WTC11 (cell line): ENCODE results near the gene FAM53A. TPM values are rescaled to one million over a fixed set of nuclear protein-coding genes. Genes with fewer than 3 reads are reported as not detected.

Experiments
- ATAC-seq: fragments of 200-7000 bp; cut with Tn5 transposase; 2 replicates; pipeline ENCODE4 v1.10.0; 2021; ENCODE audit warnings: mild to moderate bottlenecking, moderate library complexity
- CTCF ChIA-PET: fragments of 300-600 bp; sonication (Branson Sonifier 250); formaldehyde crosslinking; loops from one replicate; lab custom pipeline; 2021; ENCODE audit warnings: antibody characterized with exemption; lab: Charles Lee
- POLR2A ChIA-PET: fragments of 350-600 bp; sonication (Branson Sonifier 250); formaldehyde crosslinking; loops from one replicate; lab custom pipeline; 2021; ENCODE audit warnings: antibody characterized with exemption; lab: Charles Lee
- DNase-seq: peaks from one replicate; pipeline ENCODE4 v3.0.0; 2021; ENCODE audit warnings: low spot score
- H3K27ac Mint-ChIP-seq: 2 replicates; pipeline ENCODE4 v1.8.0; 2021; ENCODE audit warnings: mixed read lengths
- H3K27me3 Mint-ChIP-seq: 2 replicates; pipeline ENCODE4 v1.8.0; 2021; ENCODE audit warnings: low read depth, mild to moderate bottlenecking, moderate library complexity, mixed read lengths
- H3K36me3 Mint-ChIP-seq: 2 replicates; pipeline ENCODE4 v1.8.0; 2021; ENCODE audit warnings: mixed read lengths
- H3K4me1 Mint-ChIP-seq: 2 replicates; pipeline ENCODE4 v1.8.0; 2022; ENCODE audit warnings: mixed read lengths
- H3K4me3 Mint-ChIP-seq: 2 replicates; pipeline ENCODE4 v1.8.0; 2021; ENCODE audit warnings: mild to moderate bottlenecking, moderate library complexity, mixed read lengths
- H3K9me3 Mint-ChIP-seq: 2 replicates; pipeline ENCODE4 v1.8.0; 2021; ENCODE audit warnings: mixed read lengths
- ATF1 ChIP-seq: sonication (generic); formaldehyde crosslinking; IDR thresholded peaks from 2 replicates; pipeline ENCODE4 v1.8.1; 2023; ENCODE audit warnings: mild to moderate bottlenecking, moderate library complexity, missing genetic modification reagents
- ELF4 ChIP-seq: sonication (generic); formaldehyde crosslinking; IDR thresholded peaks from 2 replicates; pipeline ENCODE4 v1.8.1; 2022; ENCODE audit warnings: low read depth, mild to moderate bottlenecking, moderate library complexity, missing genetic modification reagents
- EMX1 ChIP-seq: fragments of 250-450 bp; sonication (Bioruptor Pico); IDR thresholded peaks from 2 replicates; pipeline ENCODE4 v1.8.0; 2021; ENCODE audit warnings: mild to moderate bottlenecking
- GRHL2 ChIP-seq: fragments of 250-450 bp; sonication (Bioruptor Pico); IDR thresholded peaks from 2 replicates; pipeline ENCODE4 v1.8.0; 2022; ENCODE audit warnings: mild to moderate bottlenecking, moderate library complexity; ENCODE audit not compliant: insufficient replicate concordance, severe bottlenecking
- GTF2I ChIP-seq: fragments of 250-450 bp; sonication (Bioruptor Pico); conservative IDR thresholded peaks from 2 replicates; pipeline ENCODE4 v1.4.0; 2021; ENCODE audit warnings: mild to moderate bottlenecking
- IRF2 ChIP-seq: sonication (generic); formaldehyde crosslinking; IDR thresholded peaks from 2 replicates; pipeline ENCODE4 v1.8.0; 2022; ENCODE audit warnings: low read depth, missing genetic modification reagents, borderline replicate concordance
- NR3C1 ChIP-seq: sonication (generic); formaldehyde crosslinking; conservative IDR thresholded peaks from 2 replicates; pipeline ENCODE4 v1.8.1; 2023; ENCODE audit warnings: low read depth, mild to moderate bottlenecking, missing genetic modification reagents
- OVOL2 ChIP-seq: fragments of 250-450 bp; sonication (Bioruptor Pico); IDR thresholded peaks from 2 replicates; pipeline ENCODE4 v1.9.0; 2021; ENCODE audit warnings: mild to moderate bottlenecking, borderline replicate concordance
- SMAD4 ChIP-seq: sonication (generic); formaldehyde crosslinking; IDR thresholded peaks from 2 replicates; pipeline ENCODE4 v1.8.0; 2022; ENCODE audit warnings: mild to moderate bottlenecking, missing genetic modification reagents
- TCF7 ChIP-seq: sonication (generic); formaldehyde crosslinking; IDR thresholded peaks from 2 replicates; pipeline ENCODE4 v1.8.0; 2022; ENCODE audit warnings: mild to moderate bottlenecking, low read depth, missing genetic modification reagents, moderate library complexity
- total RNA-seq: library from RNA; stranded (reverse); gene quantifications from 3 replicates; pipeline ENCODE4 v1.2.3, GENCODE V29; 2021
- TF ChIP-seq, protein P1 (sequence below): sonication (generic); formaldehyde crosslinking; IDR thresholded peaks from 2 replicates; pipeline ENCODE4 v1.8.0; 2022; ENCODE audit warnings: mild to moderate bottlenecking, missing genetic modification reagents
- TF ChIP-seq, protein P2 (sequence below): fragments of 250-450 bp; sonication (Bioruptor Pico); IDR thresholded peaks from 2 replicates; pipeline ENCODE4 v1.9.0; 2021; ENCODE audit warnings: mild to moderate bottlenecking
- TF ChIP-seq, protein P3 (sequence below): fragments of 250-450 bp; sonication (Bioruptor Pico); conservative IDR thresholded peaks from 2 replicates; pipeline ENCODE4 v1.9.0; 2021; ENCODE audit warnings: mild to moderate bottlenecking
- TF ChIP-seq, protein P4 (sequence below): sonication (generic); formaldehyde crosslinking; IDR thresholded peaks from 2 replicates; pipeline ENCODE4 v1.8.1; 2022; ENCODE audit warnings: mild to moderate bottlenecking, moderate library complexity, missing genetic modification reagents
- TF ChIP-seq, protein P5 (sequence below): sonication (generic); formaldehyde crosslinking; IDR thresholded peaks from 2 replicates; pipeline ENCODE4 v1.8.1; 2023; ENCODE audit warnings: mild to moderate bottlenecking, missing genetic modification reagents
- TF ChIP-seq, protein P6 (sequence below): sonication (generic); formaldehyde crosslinking; IDR thresholded peaks from 2 replicates; pipeline ENCODE4 v1.8.1; 2022; ENCODE audit warnings: mild to moderate bottlenecking, missing genetic modification reagents, moderate library complexity, borderline replicate concordance
- TF ChIP-seq, protein P7 (sequence below): fragments of 250-450 bp; sonication (Bioruptor Pico); IDR thresholded peaks from 2 replicates; pipeline ENCODE4 v1.8.0; 2021; ENCODE audit warnings: mild to moderate bottlenecking

FAM53A gene
- total RNA-seq, 1 experiment from 2014 or later = 2.9 TPM

DNA sequence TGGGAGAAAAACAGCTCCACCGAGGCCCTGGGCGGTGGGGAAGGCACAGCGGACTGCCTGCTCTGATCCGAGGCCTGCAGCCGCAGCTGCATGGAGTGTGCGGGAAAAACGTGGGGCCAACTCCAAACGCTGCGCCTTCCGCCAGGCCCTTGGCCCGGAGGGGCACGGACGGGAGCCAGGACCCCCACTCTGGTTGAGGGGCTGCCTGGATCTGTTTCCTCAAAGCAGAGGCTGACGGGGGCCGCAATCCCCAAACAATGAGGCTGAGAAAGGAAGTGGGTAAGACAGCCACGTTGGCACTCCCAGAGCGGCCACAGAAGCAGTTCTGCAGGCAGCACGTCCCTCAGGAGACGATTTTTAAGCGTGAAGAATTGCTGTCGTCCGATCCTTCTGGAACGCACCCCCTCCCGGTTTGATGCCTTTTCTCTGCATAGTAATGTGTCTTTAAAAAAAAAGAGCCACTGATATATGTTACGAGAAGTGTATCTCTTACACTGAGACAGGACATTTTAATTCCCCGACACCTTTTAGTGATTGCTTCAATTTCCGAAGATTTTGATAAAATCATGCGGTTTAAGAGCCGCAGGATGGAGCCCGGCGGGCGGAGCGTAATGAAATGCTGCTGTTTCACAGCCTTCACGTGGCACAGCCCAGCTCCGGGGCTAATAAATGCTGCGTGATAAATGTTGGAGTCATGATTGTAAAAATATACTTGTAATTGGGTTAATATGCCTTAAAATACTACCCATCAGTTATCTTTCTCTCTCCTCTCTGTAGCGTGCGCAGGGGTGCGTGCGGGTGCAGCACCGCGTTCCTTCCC lies 85.7 kb downstream of the FAM53A start:
- peaks cover 4% of the 10 kb centered on the region; the same call in 1 of the 2 replicates for H3K4me1 Mint-ChIP-seq
- no peaks in the 10 kb centered on the region for H3K27me3 Mint-ChIP-seq
- H3K27ac Mint-ChIP-seq = no peak overlapping the region
- POLR2A ChIA-PET = no interaction called here
- no peaks in the 10 kb centered on the region for H3K9me3 Mint-ChIP-seq
- H3K4me3 Mint-ChIP-seq = no peak overlapping the region
- TF ChIP-seq OVOL2 (CRISPR knock-in tag) (no peak), ELF4 (CRISPR knock-in tag) (no peak), NR3C1 (CRISPR knock-in tag) (no peak)
- TF ChIP-seq, all 79 proteins: peak for 0
- H3K36me3 Mint-ChIP-seq = no peaks in the 10 kb centered on the region
- ATAC-seq (no peak), DNase-seq (no peak)
- CTCF ChIA-PET = interaction anchor here (0.8 to 1.0 kb wide), 3 partner anchors 8 to 31 kb away, joined by 3 to 5 read pairs (median 3); no protein-coding TSS in a partner anchor

DNA sequence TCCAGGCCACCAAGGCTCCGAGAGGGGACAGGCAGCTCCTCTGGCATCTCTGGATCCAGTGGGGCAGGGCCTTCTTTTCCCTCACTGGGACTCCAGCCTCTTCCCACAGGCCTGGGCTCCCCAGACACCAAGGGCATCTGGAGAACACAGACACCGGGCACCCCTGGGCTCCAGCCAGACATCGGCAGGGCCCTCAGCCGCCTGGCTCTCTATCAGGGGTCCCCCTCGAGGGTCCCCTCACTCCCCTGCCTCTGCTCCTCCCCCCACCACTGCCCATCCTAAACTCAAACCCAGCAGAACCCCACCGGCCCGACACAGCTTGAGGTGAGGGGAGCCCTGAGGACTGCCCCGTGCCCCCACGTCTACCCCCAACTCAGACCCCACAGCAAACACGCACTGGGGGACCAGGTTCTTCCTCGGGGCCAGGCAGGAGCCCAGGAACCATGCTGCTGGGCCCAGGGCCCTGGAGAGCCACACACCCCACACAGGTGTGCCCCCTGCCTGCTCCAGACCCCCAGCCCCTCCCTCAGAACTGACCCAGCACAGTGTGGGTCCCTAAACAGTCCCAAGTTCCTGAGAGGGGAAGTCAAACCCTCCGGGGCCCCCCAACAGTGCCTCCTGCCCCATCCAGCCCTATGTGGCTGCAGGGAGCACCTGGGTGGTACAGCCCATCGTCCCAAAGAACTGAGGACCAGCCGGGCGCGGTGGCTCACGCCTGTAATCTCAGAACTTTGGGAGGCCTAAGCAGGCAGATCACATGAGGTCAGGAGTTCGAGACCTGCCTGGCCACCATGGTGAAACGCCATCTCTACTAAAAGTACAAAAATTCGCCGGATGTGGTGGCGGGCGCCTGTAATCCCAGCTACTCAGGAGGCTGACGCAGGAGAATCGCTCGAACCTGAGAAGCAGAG lies 86.8 kb downstream of the FAM53A start:
- Mint-ChIP-seq H3K27ac (no peak overlapping the region), H3K36me3 (no peaks in the 10 kb centered on the region), H3K9me3 (no peaks in the 10 kb centered on the region), H3K4me3 (no peak overlapping the region), H3K4me1 (peaks cover 4% of the 10 kb centered on the region; the same call in 1 of the 2 replicates), H3K27me3 (no peaks in the 10 kb centered on the region)
- no peak for TF ChIP-seq SMAD4 (CRISPR knock-in tag)
- no peak for TF ChIP-seq GTF2I (CRISPR knock-in tag)
- no peak for TF ChIP-seq IRF2
- TF ChIP-seq, protein P1, sequence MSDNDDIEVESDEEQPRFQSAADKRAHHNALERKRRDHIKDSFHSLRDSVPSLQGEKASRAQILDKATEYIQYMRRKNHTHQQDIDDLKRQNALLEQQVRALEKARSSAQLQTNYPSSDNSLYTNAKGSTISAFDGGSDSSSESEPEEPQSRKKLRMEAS (CRISPR knock-in tag) = no peak
- no peak for TF ChIP-seq EMX1 (CRISPR knock-in tag)
- no peak for TF ChIP-seq ATF1 (CRISPR knock-in tag)
- TF ChIP-seq, protein P2, sequence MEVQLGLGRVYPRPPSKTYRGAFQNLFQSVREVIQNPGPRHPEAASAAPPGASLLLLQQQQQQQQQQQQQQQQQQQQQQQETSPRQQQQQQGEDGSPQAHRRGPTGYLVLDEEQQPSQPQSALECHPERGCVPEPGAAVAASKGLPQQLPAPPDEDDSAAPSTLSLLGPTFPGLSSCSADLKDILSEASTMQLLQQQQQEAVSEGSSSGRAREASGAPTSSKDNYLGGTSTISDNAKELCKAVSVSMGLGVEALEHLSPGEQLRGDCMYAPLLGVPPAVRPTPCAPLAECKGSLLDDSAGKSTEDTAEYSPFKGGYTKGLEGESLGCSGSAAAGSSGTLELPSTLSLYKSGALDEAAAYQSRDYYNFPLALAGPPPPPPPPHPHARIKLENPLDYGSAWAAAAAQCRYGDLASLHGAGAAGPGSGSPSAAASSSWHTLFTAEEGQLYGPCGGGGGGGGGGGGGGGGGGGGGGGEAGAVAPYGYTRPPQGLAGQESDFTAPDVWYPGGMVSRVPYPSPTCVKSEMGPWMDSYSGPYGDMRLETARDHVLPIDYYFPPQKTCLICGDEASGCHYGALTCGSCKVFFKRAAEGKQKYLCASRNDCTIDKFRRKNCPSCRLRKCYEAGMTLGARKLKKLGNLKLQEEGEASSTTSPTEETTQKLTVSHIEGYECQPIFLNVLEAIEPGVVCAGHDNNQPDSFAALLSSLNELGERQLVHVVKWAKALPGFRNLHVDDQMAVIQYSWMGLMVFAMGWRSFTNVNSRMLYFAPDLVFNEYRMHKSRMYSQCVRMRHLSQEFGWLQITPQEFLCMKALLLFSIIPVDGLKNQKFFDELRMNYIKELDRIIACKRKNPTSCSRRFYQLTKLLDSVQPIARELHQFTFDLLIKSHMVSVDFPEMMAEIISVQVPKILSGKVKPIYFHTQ (CRISPR knock-in tag) = no peak
- TF ChIP-seq TCF7 (CRISPR knock-in tag) = no peak
- ChIA-PET CTCF (interaction anchor here (0.6 to 0.8 kb wide), 3 partner anchors 9 to 241 kb away, joined by 3 read pairs; no protein-coding TSS in a partner anchor), POLR2A (no interaction called here)
- DNase-seq (no peak), ATAC-seq (no peak)

DNA sequence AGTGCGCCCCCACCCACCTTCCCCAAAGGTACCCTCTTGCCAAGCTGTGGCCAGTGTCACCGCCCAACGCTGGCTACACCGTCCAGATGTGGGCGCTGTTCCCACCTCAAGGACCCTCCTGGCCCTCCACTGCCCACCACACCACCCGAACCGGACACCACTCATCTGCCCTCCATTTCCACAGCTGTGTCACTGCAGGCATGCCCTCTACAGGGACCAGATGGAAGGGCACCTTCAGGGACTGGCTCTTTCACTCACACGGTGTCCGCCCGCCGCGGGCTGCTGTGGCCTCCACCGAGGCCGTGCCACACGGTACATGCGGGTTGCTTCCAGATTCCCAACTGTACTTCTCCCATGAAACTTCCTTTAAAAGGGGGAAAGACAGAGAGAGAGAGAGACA lies 87.7 kb downstream of the FAM53A start:
- Mint-ChIP-seq H3K4me3 (no peak overlapping the region), H3K9me3 (no peaks in the 10 kb centered on the region), H3K27me3 (no peaks in the 10 kb centered on the region; the same call in 1 of the 2 replicates), H3K4me1 (peaks cover 4% of the 10 kb centered on the region; the same call in 1 of the 2 replicates), H3K27ac (no peak overlapping the region), H3K36me3 (no peaks in the 10 kb centered on the region)
- ATAC-seq = peak; percentile 38
- ChIA-PET POLR2A (no interaction called here), CTCF (interaction anchor here (0.6 to 1.0 kb wide), 4 partner anchors 22 to 241 kb away, joined by 3 to 4 read pairs (median 3); no protein-coding TSS in a partner anchor)
- no peak for DNase-seq
- TF ChIP-seq, protein P3, sequence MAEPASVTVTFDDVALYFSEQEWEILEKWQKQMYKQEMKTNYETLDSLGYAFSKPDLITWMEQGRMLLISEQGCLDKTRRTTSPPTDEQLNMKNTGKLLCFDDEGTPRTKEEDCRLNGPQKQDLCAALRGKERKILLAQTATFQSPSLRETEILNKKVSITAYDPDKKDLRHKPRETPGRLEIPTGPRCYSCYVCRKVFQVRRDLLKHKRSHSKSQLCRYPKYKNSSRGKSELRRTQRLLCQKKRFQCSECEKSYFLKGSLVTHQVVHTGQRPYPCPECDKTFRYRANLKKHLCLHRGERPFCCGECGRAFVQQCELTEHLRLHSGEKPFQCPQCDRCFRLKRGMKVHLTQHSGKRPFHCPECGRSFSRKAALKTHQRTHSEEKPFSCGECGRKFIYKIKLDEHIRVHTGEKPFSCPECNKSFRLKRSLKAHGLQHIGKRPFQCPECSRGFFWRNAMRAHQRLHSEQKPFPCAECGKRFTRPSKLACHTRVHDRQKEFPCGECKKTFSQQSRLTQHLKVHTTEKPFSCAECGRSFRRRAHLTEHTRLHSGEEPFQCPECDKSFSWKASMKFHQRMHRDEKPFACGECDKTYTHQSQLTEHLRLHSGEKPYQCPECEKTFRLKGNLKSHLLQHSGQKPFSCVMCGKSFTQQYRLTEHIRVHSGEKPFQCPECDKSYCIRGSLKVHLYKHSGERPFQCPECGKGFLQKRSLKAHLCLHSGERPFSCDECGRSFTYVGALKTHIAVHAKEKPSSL (CRISPR knock-in tag) = no peak
- no peak for TF ChIP-seq GRHL2 (CRISPR knock-in tag)
- TF ChIP-seq, protein P4, sequence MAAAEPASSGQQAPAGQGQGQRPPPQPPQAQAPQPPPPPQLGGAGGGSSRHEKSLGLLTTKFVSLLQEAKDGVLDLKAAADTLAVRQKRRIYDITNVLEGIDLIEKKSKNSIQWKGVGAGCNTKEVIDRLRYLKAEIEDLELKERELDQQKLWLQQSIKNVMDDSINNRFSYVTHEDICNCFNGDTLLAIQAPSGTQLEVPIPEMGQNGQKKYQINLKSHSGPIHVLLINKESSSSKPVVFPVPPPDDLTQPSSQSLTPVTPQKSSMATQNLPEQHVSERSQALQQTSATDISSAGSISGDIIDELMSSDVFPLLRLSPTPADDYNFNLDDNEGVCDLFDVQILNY (CRISPR knock-in tag) = no peak
- TF ChIP-seq, protein P5, sequence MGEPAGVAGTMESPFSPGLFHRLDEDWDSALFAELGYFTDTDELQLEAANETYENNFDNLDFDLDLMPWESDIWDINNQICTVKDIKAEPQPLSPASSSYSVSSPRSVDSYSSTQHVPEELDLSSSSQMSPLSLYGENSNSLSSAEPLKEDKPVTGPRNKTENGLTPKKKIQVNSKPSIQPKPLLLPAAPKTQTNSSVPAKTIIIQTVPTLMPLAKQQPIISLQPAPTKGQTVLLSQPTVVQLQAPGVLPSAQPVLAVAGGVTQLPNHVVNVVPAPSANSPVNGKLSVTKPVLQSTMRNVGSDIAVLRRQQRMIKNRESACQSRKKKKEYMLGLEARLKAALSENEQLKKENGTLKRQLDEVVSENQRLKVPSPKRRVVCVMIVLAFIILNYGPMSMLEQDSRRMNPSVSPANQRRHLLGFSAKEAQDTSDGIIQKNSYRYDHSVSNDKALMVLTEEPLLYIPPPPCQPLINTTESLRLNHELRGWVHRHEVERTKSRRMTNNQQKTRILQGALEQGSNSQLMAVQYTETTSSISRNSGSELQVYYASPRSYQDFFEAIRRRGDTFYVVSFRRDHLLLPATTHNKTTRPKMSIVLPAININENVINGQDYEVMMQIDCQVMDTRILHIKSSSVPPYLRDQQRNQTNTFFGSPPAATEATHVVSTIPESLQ (CRISPR knock-in tag) = no peak
- TF ChIP-seq, protein P6, sequence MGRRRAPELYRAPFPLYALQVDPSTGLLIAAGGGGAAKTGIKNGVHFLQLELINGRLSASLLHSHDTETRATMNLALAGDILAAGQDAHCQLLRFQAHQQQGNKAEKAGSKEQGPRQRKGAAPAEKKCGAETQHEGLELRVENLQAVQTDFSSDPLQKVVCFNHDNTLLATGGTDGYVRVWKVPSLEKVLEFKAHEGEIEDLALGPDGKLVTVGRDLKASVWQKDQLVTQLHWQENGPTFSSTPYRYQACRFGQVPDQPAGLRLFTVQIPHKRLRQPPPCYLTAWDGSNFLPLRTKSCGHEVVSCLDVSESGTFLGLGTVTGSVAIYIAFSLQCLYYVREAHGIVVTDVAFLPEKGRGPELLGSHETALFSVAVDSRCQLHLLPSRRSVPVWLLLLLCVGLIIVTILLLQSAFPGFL (CRISPR knock-in tag) = no peak
- TF ChIP-seq TCF7 (CRISPR knock-in tag) = no peak
- TF ChIP-seq, protein P7, sequence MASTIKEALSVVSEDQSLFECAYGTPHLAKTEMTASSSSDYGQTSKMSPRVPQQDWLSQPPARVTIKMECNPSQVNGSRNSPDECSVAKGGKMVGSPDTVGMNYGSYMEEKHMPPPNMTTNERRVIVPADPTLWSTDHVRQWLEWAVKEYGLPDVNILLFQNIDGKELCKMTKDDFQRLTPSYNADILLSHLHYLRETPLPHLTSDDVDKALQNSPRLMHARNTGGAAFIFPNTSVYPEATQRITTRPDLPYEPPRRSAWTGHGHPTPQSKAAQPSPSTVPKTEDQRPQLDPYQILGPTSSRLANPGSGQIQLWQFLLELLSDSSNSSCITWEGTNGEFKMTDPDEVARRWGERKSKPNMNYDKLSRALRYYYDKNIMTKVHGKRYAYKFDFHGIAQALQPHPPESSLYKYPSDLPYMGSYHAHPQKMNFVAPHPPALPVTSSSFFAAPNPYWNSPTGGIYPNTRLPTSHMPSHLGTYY = no peak
